HCT116 (cell line): ENCODE measurements around the gene SCYL2.

Experiments used
- EZH2 ChIP-seq: fragments of 200-600 bp; sonication (generic); IDR thresholded peaks from 2 replicates; pipeline ENCODE4 v1.6.1; 2017; ENCODE audit warnings: antibody characterized with exemption, mixed run types
- EZH2phosphoT487 ChIP-seq: fragments of 200-600 bp; IDR thresholded peaks from 2 replicates; pipeline ENCODE4 v1.6.1; 2018; ENCODE audit warnings: antibody characterized with exemption, borderline replicate concordance
- POLR2A ChIP-seq: IDR thresholded peaks from 2 replicates; pipeline ENCODE4 v1.7.0; 2011; ENCODE audit warnings: borderline replicate concordance; ENCODE audit not compliant: insufficient read depth, insufficient read length; ENCODE audit errors: extremely low read depth
- TCF7L2 ChIP-seq: IDR thresholded peaks from 2 replicates; pipeline ENCODE4 v1.7.0; 2011; ENCODE audit warnings: borderline replicate concordance, inconsistent platforms; ENCODE audit not compliant: insufficient read depth, insufficient read length; ENCODE audit errors: extremely low read depth
- TF ChIP-seq, protein P1 (sequence below): IDR thresholded peaks from 2 replicates; pipeline ENCODE4 v1.6.1; 2012; ENCODE audit warnings: low read depth
- TF ChIP-seq, protein P2 (sequence below): IDR thresholded peaks from 2 replicates; pipeline ENCODE4 v1.6.1; 2011; ENCODE audit warnings: mild to moderate bottlenecking, low read length, moderate library complexity; ENCODE audit not compliant: insufficient replicate concordance; ENCODE audit errors: extremely low read depth

DNA sequence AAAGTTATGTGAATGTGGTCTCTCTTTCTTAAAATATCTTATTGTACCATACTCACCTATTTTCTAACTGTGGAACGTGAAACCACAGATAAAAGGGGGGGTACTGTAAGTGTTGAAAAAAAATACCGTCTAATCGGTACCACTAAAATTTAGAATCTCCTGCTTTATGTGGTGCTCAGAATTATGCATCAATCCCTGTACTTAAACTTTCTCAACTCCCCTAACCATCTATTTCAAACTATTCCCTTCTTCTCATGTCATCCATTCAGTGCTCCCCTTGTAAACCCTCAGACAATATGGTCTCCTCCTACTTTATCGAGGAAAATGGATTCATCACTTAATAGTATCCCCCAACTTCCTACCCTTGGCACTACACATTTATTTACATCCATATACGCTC is 23.8 kb upstream of the SCYL2 start:
- TF ChIP-seq POLR2A (no peak), EZH2phosphoT487 (no peak), EZH2 (no peak), TCF7L2 (no peak)
- TF ChIP-seq, protein P1, sequence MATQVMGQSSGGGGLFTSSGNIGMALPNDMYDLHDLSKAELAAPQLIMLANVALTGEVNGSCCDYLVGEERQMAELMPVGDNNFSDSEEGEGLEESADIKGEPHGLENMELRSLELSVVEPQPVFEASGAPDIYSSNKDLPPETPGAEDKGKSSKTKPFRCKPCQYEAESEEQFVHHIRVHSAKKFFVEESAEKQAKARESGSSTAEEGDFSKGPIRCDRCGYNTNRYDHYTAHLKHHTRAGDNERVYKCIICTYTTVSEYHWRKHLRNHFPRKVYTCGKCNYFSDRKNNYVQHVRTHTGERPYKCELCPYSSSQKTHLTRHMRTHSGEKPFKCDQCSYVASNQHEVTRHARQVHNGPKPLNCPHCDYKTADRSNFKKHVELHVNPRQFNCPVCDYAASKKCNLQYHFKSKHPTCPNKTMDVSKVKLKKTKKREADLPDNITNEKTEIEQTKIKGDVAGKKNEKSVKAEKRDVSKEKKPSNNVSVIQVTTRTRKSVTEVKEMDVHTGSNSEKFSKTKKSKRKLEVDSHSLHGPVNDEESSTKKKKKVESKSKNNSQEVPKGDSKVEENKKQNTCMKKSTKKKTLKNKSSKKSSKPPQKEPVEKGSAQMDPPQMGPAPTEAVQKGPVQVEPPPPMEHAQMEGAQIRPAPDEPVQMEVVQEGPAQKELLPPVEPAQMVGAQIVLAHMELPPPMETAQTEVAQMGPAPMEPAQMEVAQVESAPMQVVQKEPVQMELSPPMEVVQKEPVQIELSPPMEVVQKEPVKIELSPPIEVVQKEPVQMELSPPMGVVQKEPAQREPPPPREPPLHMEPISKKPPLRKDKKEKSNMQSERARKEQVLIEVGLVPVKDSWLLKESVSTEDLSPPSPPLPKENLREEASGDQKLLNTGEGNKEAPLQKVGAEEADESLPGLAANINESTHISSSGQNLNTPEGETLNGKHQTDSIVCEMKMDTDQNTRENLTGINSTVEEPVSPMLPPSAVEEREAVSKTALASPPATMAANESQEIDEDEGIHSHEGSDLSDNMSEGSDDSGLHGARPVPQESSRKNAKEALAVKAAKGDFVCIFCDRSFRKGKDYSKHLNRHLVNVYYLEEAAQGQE = no peak
- TF ChIP-seq, protein P2, sequence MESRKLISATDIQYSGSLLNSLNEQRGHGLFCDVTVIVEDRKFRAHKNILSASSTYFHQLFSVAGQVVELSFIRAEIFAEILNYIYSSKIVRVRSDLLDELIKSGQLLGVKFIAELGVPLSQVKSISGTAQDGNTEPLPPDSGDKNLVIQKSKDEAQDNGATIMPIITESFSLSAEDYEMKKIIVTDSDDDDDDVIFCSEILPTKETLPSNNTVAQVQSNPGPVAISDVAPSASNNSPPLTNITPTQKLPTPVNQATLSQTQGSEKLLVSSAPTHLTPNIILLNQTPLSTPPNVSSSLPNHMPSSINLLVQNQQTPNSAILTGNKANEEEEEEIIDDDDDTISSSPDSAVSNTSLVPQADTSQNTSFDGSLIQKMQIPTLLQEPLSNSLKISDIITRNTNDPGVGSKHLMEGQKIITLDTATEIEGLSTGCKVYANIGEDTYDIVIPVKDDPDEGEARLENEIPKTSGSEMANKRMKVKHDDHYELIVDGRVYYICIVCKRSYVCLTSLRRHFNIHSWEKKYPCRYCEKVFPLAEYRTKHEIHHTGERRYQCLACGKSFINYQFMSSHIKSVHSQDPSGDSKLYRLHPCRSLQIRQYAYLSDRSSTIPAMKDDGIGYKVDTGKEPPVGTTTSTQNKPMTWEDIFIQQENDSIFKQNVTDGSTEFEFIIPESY = no peak
